ENCODE data around the gene WWOX. TPM values are rescaled to one million over a fixed set of nuclear protein-coding genes. Genes with fewer than 3 reads are reported as not detected.

The WWOX gene
- total and polyA plus RNA-seq, 2 donors (not counting 1 experiment from before 2014, with no cell fraction given): 10.5 to 42.3 TPM

DNA sequence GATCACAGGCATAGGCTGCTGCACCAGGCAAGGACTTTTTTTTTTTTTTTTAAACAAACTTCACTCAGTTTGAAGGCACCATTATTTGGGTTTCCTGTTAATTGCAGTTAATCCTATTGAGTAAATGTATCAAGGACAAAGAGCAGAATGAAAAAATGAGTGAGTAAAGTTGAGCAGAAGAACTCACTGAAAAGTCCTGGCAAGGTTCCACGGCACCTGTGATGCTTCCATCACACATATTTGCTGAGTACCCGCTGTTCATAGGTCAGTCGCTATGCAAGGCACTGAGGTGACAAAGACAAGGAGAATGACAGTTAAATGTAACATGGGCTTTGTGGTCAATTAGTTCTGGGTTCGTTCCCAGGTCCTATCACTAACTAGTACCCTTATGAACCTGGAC is 831.1 kb downstream of the WWOX start:
- H4K20me1 ChIP-seq (ENCODE audit: control insufficient read depth, insufficient read depth, low read length, poor library complexity, severe bottlenecking): no peaks in the 10 kb centered on the region
- no peaks in the 10 kb centered on the region for H3K36me3 ChIP-seq (replicated peaks in 1 of 2; ENCODE audit: control extremely low read depth in 1 of 2, control insufficient read depth in 1 of 2, extremely low read depth in 1 of 2, insufficient read depth in 2 of 2, low read length in 1 of 2)
- no peak overlapping the region for H3K4me2 ChIP-seq (replicated peaks; ENCODE audit: low read depth, low read length, poor library complexity, severe bottlenecking)
- no peaks in the 10 kb centered on the region for H3K27me3 ChIP-seq (replicated peaks in 1 of 4; ENCODE audit: control extremely low read depth in 1 of 4, control insufficient read depth in 3 of 4, insufficient read depth in 4 of 4, low read length in 3 of 4)
- TF ChIP-seq, protein P1, sequence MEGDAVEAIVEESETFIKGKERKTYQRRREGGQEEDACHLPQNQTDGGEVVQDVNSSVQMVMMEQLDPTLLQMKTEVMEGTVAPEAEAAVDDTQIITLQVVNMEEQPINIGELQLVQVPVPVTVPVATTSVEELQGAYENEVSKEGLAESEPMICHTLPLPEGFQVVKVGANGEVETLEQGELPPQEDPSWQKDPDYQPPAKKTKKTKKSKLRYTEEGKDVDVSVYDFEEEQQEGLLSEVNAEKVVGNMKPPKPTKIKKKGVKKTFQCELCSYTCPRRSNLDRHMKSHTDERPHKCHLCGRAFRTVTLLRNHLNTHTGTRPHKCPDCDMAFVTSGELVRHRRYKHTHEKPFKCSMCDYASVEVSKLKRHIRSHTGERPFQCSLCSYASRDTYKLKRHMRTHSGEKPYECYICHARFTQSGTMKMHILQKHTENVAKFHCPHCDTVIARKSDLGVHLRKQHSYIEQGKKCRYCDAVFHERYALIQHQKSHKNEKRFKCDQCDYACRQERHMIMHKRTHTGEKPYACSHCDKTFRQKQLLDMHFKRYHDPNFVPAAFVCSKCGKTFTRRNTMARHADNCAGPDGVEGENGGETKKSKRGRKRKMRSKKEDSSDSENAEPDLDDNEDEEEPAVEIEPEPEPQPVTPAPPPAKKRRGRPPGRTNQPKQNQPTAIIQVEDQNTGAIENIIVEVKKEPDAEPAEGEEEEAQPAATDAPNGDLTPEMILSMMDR (IDR thresholded peaks at IDR 0.05): no peak
- TF ChIP-seq EZH2 (IDR thresholded peaks at IDR 0.05; ENCODE audit: borderline replicate concordance, insufficient read depth, low read depth, low read length, poor library complexity, severe bottlenecking): no peak
- no peak overlapping the region for H3K4me3 ChIP-seq (ENCODE audit: control extremely low read depth in 1 of 5, extremely low read depth in 1 of 5, insufficient read depth in 1 of 5, low read depth in 2 of 5, low read length in 4 of 5)
- no CpG with 5 or more reads among the region's 4 CpGs for WGBS (ENCODE audit: insufficient coverage)
- no peaks in the 10 kb centered on the region for H3K79me2 ChIP-seq (ENCODE audit: control insufficient read depth, insufficient read depth, low read length)
- Mint-ChIP-seq H3K4me1 (peaks cover 3% of the 10 kb centered on the region), H3K27me3 (peaks cover 7% of the 10 kb centered on the region), H3K9me3 (ENCODE audit: insufficient read depth) (no peaks in the 10 kb centered on the region), H3K4me3 (no peak overlapping the region), H3K27ac (no peak overlapping the region)
- ATAC-seq (ENCODE audit: low read depth) (no peak), DNase-seq (no peak)
- intact Hi-C loops (cut with micrococcal nuclease): no loop called here
- no peak overlapping the region for H3K9ac ChIP-seq (ENCODE audit: low read length)
- H3K9me3 ChIP-seq (ENCODE audit: control extremely low read depth in 1 of 3, control insufficient read depth in 2 of 3, insufficient read depth in 1 of 3, low read length in 2 of 3): peaks cover 0 to 3% (median 0%) of the 10 kb centered on the region in 3 donors
- H2AFZ ChIP-seq (ENCODE audit: insufficient read depth, low read depth, low read length, poor library complexity, severe bottlenecking): no peak overlapping the region
- H3K27ac ChIP-seq (ENCODE audit: low read length in 2 of 2): no peak overlapping the region
- POLR2A ChIA-PET: no interaction called here
- H3K4me1 ChIP-seq (ENCODE audit: control insufficient read depth in 2 of 2, insufficient read depth in 2 of 2, low read length in 2 of 2): no peaks in the 10 kb centered on the region
- CTCF ChIA-PET: no interaction called here

DNA sequence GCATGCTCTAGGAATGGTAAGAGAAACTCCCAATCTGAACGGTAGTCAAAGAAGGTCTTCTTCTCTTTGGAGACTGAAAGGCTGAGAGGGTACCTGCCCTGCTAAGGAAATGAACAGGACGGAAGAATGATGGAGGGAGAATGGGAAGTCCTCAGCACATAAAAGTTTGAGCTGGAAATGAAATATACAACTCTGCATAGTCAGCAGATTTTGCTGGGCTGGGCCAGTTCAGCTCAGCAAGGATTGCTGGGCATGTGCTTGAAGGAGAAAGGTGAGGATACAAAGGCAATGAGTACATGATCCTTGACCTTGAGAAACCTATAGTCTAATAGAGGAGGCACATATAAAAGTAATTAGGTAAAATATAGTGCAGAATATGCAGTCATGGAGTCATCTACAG is 831.8 kb downstream of the WWOX start:
- POLR2A ChIA-PET: interaction anchor here (1.1 kb wide), 1 partner anchor 59 kb away, joined by 3 read pairs; no protein-coding TSS in a partner anchor

More for the DNA sequence above, 831.8 kb downstream of the WWOX start:
- DNase-seq: no peak
- 100% methylated on average over 1 of the region's 2 CpGs for WGBS (ENCODE audit: insufficient coverage)
- Histone ChIP-seq H2AFZ (ENCODE audit: insufficient read depth, low read depth, low read length, poor library complexity, severe bottlenecking) (no peak overlapping the region), H3K4me3 (ENCODE audit: control extremely low read depth in 1 of 5, extremely low read depth in 1 of 5, insufficient read depth in 1 of 5, low read depth in 2 of 5, low read length in 4 of 5) (no peak overlapping the region), H3K4me1 (ENCODE audit: control insufficient read depth in 2 of 2, insufficient read depth in 2 of 2, low read length in 2 of 2) (no peaks in the 10 kb centered on the region), H3K4me2 (replicated peaks; ENCODE audit: low read depth, low read length, poor library complexity, severe bottlenecking) (no peak overlapping the region), H3K79me2 (ENCODE audit: control insufficient read depth, insufficient read depth, low read length) (no peaks in the 10 kb centered on the region), H3K9ac (ENCODE audit: low read length) (no peak overlapping the region), H3K27me3 (replicated peaks in 1 of 4; ENCODE audit: control extremely low read depth in 1 of 4, control insufficient read depth in 3 of 4, insufficient read depth in 4 of 4, low read length in 3 of 4) (peaks cover 0 to 2% (median 0%) of the 10 kb centered on the region in 4 experiments), H3K27ac (ENCODE audit: low read length in 2 of 2) (no peak overlapping the region), H3K36me3 (replicated peaks in 1 of 2; ENCODE audit: control extremely low read depth in 1 of 2, control insufficient read depth in 1 of 2, extremely low read depth in 1 of 2, insufficient read depth in 2 of 2, low read length in 1 of 2) (no peaks in the 10 kb centered on the region), H4K20me1 (ENCODE audit: control insufficient read depth, insufficient read depth, low read length, poor library complexity, severe bottlenecking) (no peaks in the 10 kb centered on the region), H3K9me3 (ENCODE audit: control extremely low read depth in 1 of 3, control insufficient read depth in 2 of 3, insufficient read depth in 1 of 3, low read length in 2 of 3) (peaks cover 0 to 3% (median 0%) of the 10 kb centered on the region in 3 donors)
- TF ChIP-seq EZH2 (IDR thresholded peaks at IDR 0.05; ENCODE audit: borderline replicate concordance, insufficient read depth, low read depth, low read length, poor library complexity, severe bottlenecking): no peak
- TF ChIP-seq, protein P1 (IDR thresholded peaks at IDR 0.05): no peak
- H3K4me1 Mint-ChIP-seq: peaks cover 3% of the 10 kb centered on the region
- ATAC-seq (ENCODE audit: low read depth): no peak
- H3K4me3 Mint-ChIP-seq: no peak overlapping the region
- intact Hi-C loops (cut with micrococcal nuclease): no loop called here
- CTCF ChIA-PET: no interaction called here
- H3K9me3 Mint-ChIP-seq (ENCODE audit: insufficient read depth): no peaks in the 10 kb centered on the region
- peaks cover 4% of the 10 kb centered on the region for H3K27me3 Mint-ChIP-seq
- H3K27ac Mint-ChIP-seq: no peak overlapping the region
